Measurements from ENCODE around the gene YTHDF2. TPM values are rescaled to one million over a fixed set of nuclear protein-coding genes. Genes with fewer than 3 reads are reported as not detected.
"Not testable (repeated sequence)": the region's sequence is repeated elsewhere in the genome, so short reads cannot be mapped to it uniquely, and the experiment has no call there.

Gene YTHDF2
- total RNA-seq, 1 experiment from 2014 or later, result 51.5 TPM

GRCh38 chr1:28744184-28744583, 7.4 kb downstream of the YTHDF2 start:
- BruUV-seq (replicated peaks), result no TSS peak
- Mint-ChIP-seq H3K4me1 (ENCODE audit: low read depth, unreplicated experiment) (peaks cover 15% of the 10 kb centered on the region), H3K36me3 (ENCODE audit: insufficient read depth, unreplicated experiment) (peaks cover 79% of the 10 kb centered on the region), H3K27me3 (ENCODE audit: insufficient read depth, unreplicated experiment) (no peaks in the 10 kb centered on the region), H3K9me3 (ENCODE audit: unreplicated experiment) (no peaks in the 10 kb centered on the region), H3K27ac (ENCODE audit: unreplicated experiment) (peak overlapping the region; percentile 56), H3K4me3 (ENCODE audit: unreplicated experiment) (peak overlapping the region; percentile 44)
- no peak overlapping the region for H3K4me3 ChIP-seq (ENCODE audit: low read depth, low read length)
- H3K9me3 ChIP-seq, result no peaks in the 10 kb centered on the region
- H3K4me1 ChIP-seq, result no peaks in the 10 kb centered on the region
- intact Hi-C loops (cut with micrococcal nuclease; ENCODE audit: unreplicated experiment), result no loop called here
- TF ChIP-seq CTCF (IDR thresholded peaks at IDR 0.05; ENCODE audit: insufficient read depth in 1 of 2, low read depth in 1 of 2, low read length in 1 of 2, severe bottlenecking in 1 of 2, unreplicated experiment in 1 of 2), result no peak
- POLR2A ChIA-PET, result no interaction called here
- no peak for DNase-seq
- CTCF ChIA-PET, result no interaction called here
- H3K36me3 ChIP-seq (ENCODE audit: control insufficient read depth, insufficient read depth, low read length), result no peaks in the 10 kb centered on the region; the same call in none of the 2 replicates
- H3K27me3 ChIP-seq (replicated peaks; ENCODE audit: control insufficient read depth, insufficient read depth, low read length), result no peaks in the 10 kb centered on the region

GRCh38 chr1:28745653-28746173, 9.0 kb downstream of the YTHDF2 start:
- no peaks in the 10 kb centered on the region for H3K9me3 Mint-ChIP-seq (ENCODE audit: unreplicated experiment)
- no peaks in the 10 kb centered on the region for H3K27me3 ChIP-seq (replicated peaks; ENCODE audit: control insufficient read depth, insufficient read depth, low read length)
- H3K4me3 ChIP-seq (ENCODE audit: low read depth, low read length), result no peak overlapping the region
- no peaks in the 10 kb centered on the region for H3K27me3 Mint-ChIP-seq (ENCODE audit: insufficient read depth, unreplicated experiment)
- peaks cover 28% of the 10 kb centered on the region for H3K4me1 Mint-ChIP-seq (ENCODE audit: low read depth, unreplicated experiment)
- TF ChIP-seq CTCF (IDR thresholded peaks at IDR 0.05; ENCODE audit: insufficient read depth in 1 of 2, low read depth in 1 of 2, low read length in 1 of 2, severe bottlenecking in 1 of 2, unreplicated experiment in 1 of 2), result no peak
- no peak for DNase-seq
- CTCF ChIA-PET, result no interaction called here
- no peaks in the 10 kb centered on the region for H3K9me3 ChIP-seq
- peaks cover 79% of the 10 kb centered on the region for H3K36me3 Mint-ChIP-seq (ENCODE audit: insufficient read depth, unreplicated experiment)
- no peak overlapping the region for H3K4me3 Mint-ChIP-seq (ENCODE audit: unreplicated experiment)
- H3K36me3 ChIP-seq (ENCODE audit: control insufficient read depth, insufficient read depth, low read length), result no peaks in the 10 kb centered on the region; the same call in none of the 2 replicates
- H3K4me1 ChIP-seq, result peaks cover 5% of the 10 kb centered on the region; the same call in 1 of the 2 replicates
- POLR2A ChIA-PET, result interaction anchor here (0.7 kb wide), 1 partner anchor 10 kb away, joined by 4 read pairs; no protein-coding TSS in a partner anchor
- intact Hi-C loops (cut with micrococcal nuclease; ENCODE audit: unreplicated experiment), result no loop called here
- BruUV-seq (replicated peaks), result no TSS peak
- H3K27ac Mint-ChIP-seq (ENCODE audit: unreplicated experiment), result no peak overlapping the region

GRCh38 chr1:28750330-28750729, 13.6 kb downstream of the YTHDF2 start:
- CTCF ChIA-PET, result no interaction called here
- no TSS peak for BruUV-seq (replicated peaks)

GRCh38 chr1:28750771-28751294, 14.1 kb downstream of the YTHDF2 start:
- H3K4me3 Mint-ChIP-seq (ENCODE audit: unreplicated experiment); intact Hi-C loops (cut with micrococcal nuclease; ENCODE audit: unreplicated experiment); BruUV-seq (replicated peaks); H3K9me3 Mint-ChIP-seq (ENCODE audit: unreplicated experiment); H3K27ac Mint-ChIP-seq (ENCODE audit: unreplicated experiment); H3K4me3 ChIP-seq (ENCODE audit: low read depth, low read length); H3K27me3 Mint-ChIP-seq (ENCODE audit: insufficient read depth, unreplicated experiment); H3K27me3 ChIP-seq (replicated peaks; ENCODE audit: control insufficient read depth, insufficient read depth, low read length); DNase-seq; H3K9me3 ChIP-seq; H3K36me3 ChIP-seq (ENCODE audit: control insufficient read depth, insufficient read depth, low read length): not testable (repeated sequence)
- ChIA-PET CTCF (interaction anchor here (1.0 kb wide), 1 partner anchor 14 kb away, joined by 6 read pairs; the partner anchor contains the start of gene YTHDF2), POLR2A (interaction anchor here (0.6 kb wide), 2 partner anchors 108 to 374 kb away, joined by 3 to 15 read pairs; partner anchors contain the start of gene TAF12)
- H3K4me1 Mint-ChIP-seq (ENCODE audit: low read depth, unreplicated experiment), result peaks cover 28% of the 10 kb centered on the region
- H3K4me1 ChIP-seq, result peaks cover 28% of the 10 kb centered on the region
- peaks cover 68% of the 10 kb centered on the region for H3K36me3 Mint-ChIP-seq (ENCODE audit: insufficient read depth, unreplicated experiment)

More at GRCh38 chr1:28750330-28750729, 13.6 kb downstream of the YTHDF2 start:
- peak overlapping the region; percentile 50 for H3K27ac Mint-ChIP-seq (ENCODE audit: unreplicated experiment)
- peaks cover 23% of the 10 kb centered on the region for H3K4me1 ChIP-seq
- no peak for TF ChIP-seq CTCF (IDR thresholded peaks at IDR 0.05; ENCODE audit: insufficient read depth in 1 of 2, low read depth in 1 of 2, low read length in 1 of 2, severe bottlenecking in 1 of 2, unreplicated experiment in 1 of 2)
- intact Hi-C loops (cut with micrococcal nuclease; ENCODE audit: unreplicated experiment), result no loop called here
- H3K36me3 ChIP-seq (ENCODE audit: control insufficient read depth, insufficient read depth, low read length), result 0 out of 2 replicates have a peak, but pooled peaks cover 2% of the 10 kb centered on the region
- POLR2A ChIA-PET, result interaction anchor here (0.6 kb wide), 1 partner anchor 107 kb away, joined by 15 read pairs; the partner anchor contains the start of gene TAF12
- H3K9me3 ChIP-seq, result no peaks in the 10 kb centered on the region
- peaks cover 69% of the 10 kb centered on the region for H3K36me3 Mint-ChIP-seq (ENCODE audit: insufficient read depth, unreplicated experiment)
- no peaks in the 10 kb centered on the region for H3K27me3 Mint-ChIP-seq (ENCODE audit: insufficient read depth, unreplicated experiment)
- peaks cover 28% of the 10 kb centered on the region for H3K4me1 Mint-ChIP-seq (ENCODE audit: low read depth, unreplicated experiment)
- DNase-seq, result no peak
- no peak overlapping the region for H3K4me3 ChIP-seq (ENCODE audit: low read depth, low read length)
- H3K27me3 ChIP-seq (replicated peaks; ENCODE audit: control insufficient read depth, insufficient read depth, low read length), result no peaks in the 10 kb centered on the region
- no peak overlapping the region for H3K4me3 Mint-ChIP-seq (ENCODE audit: unreplicated experiment)
- no peaks in the 10 kb centered on the region for H3K9me3 Mint-ChIP-seq (ENCODE audit: unreplicated experiment)
